B cell (primary cell): Measurements from ENCODE around the gene PTS. TPM values are rescaled to one million over a fixed set of nuclear protein-coding genes. Genes with fewer than 3 reads are reported as not detected.

Experiments used
- ATAC-seq: fragments of 200-7000 bp; cut with Tn5 transposase; one replicate; pipeline ENCODE4 v1.10.0; 2021; ENCODE audit warnings: low read depth, mild to moderate bottlenecking, moderate number of reproducible peaks, moderate library complexity
- CTCF ChIA-PET: fragments of 350-600 bp; sonication (Branson Sonifier 250); formaldehyde crosslinking; loops from one replicate; lab custom pipeline; 2021; ENCODE audit warnings: antibody characterized with exemption, inconsistent platforms; lab: Charles Lee
- POLR2A ChIA-PET: fragments of 350-600 bp; sonication (Branson Sonifier 250); formaldehyde crosslinking; loops from one replicate; lab custom pipeline; 2021; ENCODE audit warnings: antibody characterized with exemption; lab: Charles Lee
- DNase-seq: peaks from one replicate; pipeline ENCODE4 v3.0.0; 2013
- H2AFZ ChIP-seq: 2 replicates; pipeline ENCODE4 v1.6.1; 2012; ENCODE audit warnings: mild to moderate bottlenecking, low read depth, low read length; ENCODE audit not compliant: insufficient read depth, poor library complexity, severe bottlenecking
- H3K27ac ChIP-seq, 2 donors: 1 replicate in 1 of 2; 2 replicates in 1 of 2; pipeline ENCODE4 v1.5.1; 2012 to 2013; ENCODE audit warnings: low read length in 2 of 2, mild to moderate bottlenecking in 2 of 2, moderate library complexity in 1 of 2
- H3K27me3 ChIP-seq, 4 experiments: fragments of 200-600 bp in 1 of 4; sonication (generic) in 1 of 4; replicated peaks in 1 of 4; 1 replicate in 2 of 4; 2 replicates in 2 of 4; pipeline versions ENCODE4 v1.6.1 to v1.7.0; 2013 to 2016; ENCODE audit warnings: low read length in 3 of 4, mild to moderate bottlenecking in 2 of 4, mixed read lengths in 1 of 4, moderate library complexity in 1 of 4; ENCODE audit not compliant: insufficient read depth in 4 of 4, control insufficient read depth in 3 of 4; ENCODE audit errors: control extremely low read depth in 1 of 4
- H3K36me3 ChIP-seq, 2 experiments: replicated peaks in 1 of 2; 1 replicate in 1 of 2; 2 replicates in 1 of 2; pipeline versions ENCODE4 v1.6.1 to v1.7.1; 2013; ENCODE audit warnings: low read length in 1 of 2; ENCODE audit not compliant: insufficient read depth in 2 of 2, control insufficient read depth in 1 of 2; ENCODE audit errors: control extremely low read depth in 1 of 2, extremely low read depth in 1 of 2
- H3K4me1 ChIP-seq, 2 donors: fragments of 200-600 bp in 1 of 2; sonication (generic) in 1 of 2; 1 replicate in 1 of 2; 2 replicates in 1 of 2; pipeline versions ENCODE4 v1.5.1 to v1.6.1; 2013 to 2017; ENCODE audit warnings: low read length in 2 of 2; ENCODE audit not compliant: control insufficient read depth in 2 of 2, insufficient read depth in 2 of 2
- H3K4me2 ChIP-seq: replicated peaks from 2 replicates; pipeline ENCODE3; 2012; ENCODE audit warnings: mild to moderate bottlenecking, low read depth, low read length; ENCODE audit not compliant: poor library complexity, severe bottlenecking
- H3K4me3 ChIP-seq, 5 experiments: fragments of 200-600 bp in 1 of 5; sonication (generic) in 1 of 5; 1 replicate in 3 of 5; 2 replicates in 2 of 5; pipeline versions ENCODE4 v1.5.1 to v1.7.0; 2011 to 2016; ENCODE audit warnings: low read length in 4 of 5, mild to moderate bottlenecking in 4 of 5, low read depth in 2 of 5, control low read depth in 1 of 5, moderate library complexity in 1 of 5; ENCODE audit not compliant: insufficient read depth in 1 of 5; ENCODE audit errors: control extremely low read depth in 1 of 5, extremely low read depth in 1 of 5
- H3K79me2 ChIP-seq: fragments of 200-600 bp; sonication (generic); one replicate; pipeline ENCODE4 v1.6.0; 2016; ENCODE audit warnings: low read length; ENCODE audit not compliant: control insufficient read depth, insufficient read depth
- H3K9ac ChIP-seq: fragments of 200-600 bp; sonication (generic); 2 replicates; pipeline ENCODE4 v1.6.1; 2017; ENCODE audit warnings: mild to moderate bottlenecking, low read length, moderate library complexity
- H3K9me3 ChIP-seq, 3 donors: one replicate each; pipeline versions ENCODE4 v1.6.1 to v1.7.1; 2013; ENCODE audit warnings: low read length in 2 of 3; ENCODE audit not compliant: control insufficient read depth in 2 of 3, insufficient read depth in 1 of 3; ENCODE audit errors: control extremely low read depth in 1 of 3
- H4K20me1 ChIP-seq: 2 replicates; pipeline ENCODE4 v1.6.0; 2012; ENCODE audit warnings: mild to moderate bottlenecking, low read length; ENCODE audit not compliant: insufficient read depth, control insufficient read depth, poor library complexity, severe bottlenecking
- H3K27ac Mint-ChIP-seq: one replicate; pipeline ENCODE4 v1.8.0; 2021; ENCODE audit warnings: mixed read lengths
- H3K27me3 Mint-ChIP-seq: one replicate; pipeline ENCODE4 v1.8.0; 2021; ENCODE audit warnings: mixed read lengths
- H3K4me1 Mint-ChIP-seq: one replicate; pipeline ENCODE4 v1.8.0; 2021; ENCODE audit warnings: mixed read lengths
- H3K4me3 Mint-ChIP-seq: one replicate; pipeline ENCODE4 v1.8.0; 2021; ENCODE audit warnings: mixed read lengths
- H3K9me3 Mint-ChIP-seq: one replicate; pipeline ENCODE4 v1.8.0; 2022; ENCODE audit warnings: mixed read lengths; ENCODE audit not compliant: insufficient read depth
- CTCF ChIP-seq: fragments of 200-600 bp; IDR thresholded peaks from one replicate; pipeline ENCODE4 v1.8.0; 2022; ENCODE audit warnings: antibody characterized with exemption, mild to moderate bottlenecking
- EZH2 ChIP-seq: IDR thresholded peaks from 2 replicates; pipeline ENCODE4 v1.6.1; 2012; ENCODE audit warnings: borderline replicate concordance, low read depth, mild to moderate bottlenecking, moderate library complexity, low read length; ENCODE audit not compliant: insufficient read depth, poor library complexity, severe bottlenecking
- WGBS: methylation state at CpG from one replicate; pipeline ENCODE4 v1.1.5; 2013; ENCODE audit warnings: missing lambda C conversion rate; ENCODE audit not compliant: insufficient coverage; 5-methylcytosine and 5-hydroxymethylcytosine counted together
- intact Hi-C: fragments of 100-400 bp; cut with micrococcal nuclease; formaldehyde crosslinking; loops from one replicate; pipeline ENCODE4 v1.10.0; 2022
- polyA plus RNA-seq: library from polyadenylated mRNA; depleted of rRNA; stranded (reverse); fragments of >200 nt; gene quantifications from 2 replicates; pipeline ENCODE4 v1.2.3, GENCODE V29; 2012
- total RNA-seq, 2 donors: library from RNA; stranded (reverse); fragments of 120-200 nt in 1 of 2; gene quantifications; 1 replicate in 1 of 2; 2 replicates in 1 of 2; pipeline versions ENCODE4 v1.2.3 to v1.2.4, GENCODE V29; 2013 to 2022

PTS gene
- total and polyA plus RNA-seq, 2 donors (not counting 1 experiment from before 2014, with no cell fraction given), result 36.2 to 36.9 TPM

DNA sequence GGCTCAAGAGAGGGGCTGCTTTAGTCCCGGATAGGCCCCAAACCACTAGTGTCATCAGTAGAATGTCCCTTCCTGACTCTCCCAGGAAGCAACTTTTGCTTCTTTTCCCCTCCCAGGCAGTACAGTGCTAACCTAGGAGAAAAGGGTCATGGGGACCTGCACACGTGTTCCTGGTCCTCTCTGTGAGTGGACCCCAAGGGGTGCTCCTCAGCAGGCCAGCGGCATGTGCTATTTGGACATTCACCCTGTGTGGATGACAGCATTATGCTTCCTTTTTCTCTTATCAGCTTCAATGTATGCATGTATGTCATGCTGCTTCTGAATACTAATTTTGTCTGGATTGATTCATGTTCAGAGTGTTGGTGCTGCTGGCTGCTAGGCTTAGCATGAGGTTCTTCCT, 52.6 kb downstream of the PTS start:
- peaks cover 18% of the 10 kb centered on the region for H3K4me1 Mint-ChIP-seq
- H2AFZ ChIP-seq, result no peak overlapping the region

More for the DNA sequence above, 52.6 kb downstream of the PTS start:
- Histone ChIP-seq H4K20me1 (no peaks in the 10 kb centered on the region), H3K36me3 (no peaks in the 10 kb centered on the region), H3K9me3 (no peaks in the 10 kb centered on the region), H3K4me1 (peaks cover 7 to 15% of the 10 kb centered on the region in 2 donors), H3K4me2 (no peak overlapping the region), H3K27me3 (no peaks in the 10 kb centered on the region), H3K79me2 (no peaks in the 10 kb centered on the region), H3K27ac (no peak overlapping the region), H3K4me3 (no peak overlapping the region), H3K9ac (no peak overlapping the region)
- no peak for ATAC-seq
- no peak for DNase-seq
- Mint-ChIP-seq H3K27ac (no peak overlapping the region), H3K9me3 (no peaks in the 10 kb centered on the region), H3K27me3 (no peaks in the 10 kb centered on the region), H3K4me3 (no peak overlapping the region)
- WGBS, result 100% methylated on average over 2 of the region's 3 CpGs
- ChIA-PET POLR2A (interaction anchor here (0.7 kb wide), 1 partner anchor 67 kb away, joined by 4 read pairs; no protein-coding TSS in a partner anchor), CTCF (interaction anchor here (0.6 to 19.7 kb wide), 17 partner anchors 7 to 356 kb away, joined by 3 to 471 read pairs (median 5); partner anchors contain the start of gene PTS)
- TF ChIP-seq CTCF (no peak), EZH2 (no peak)
- intact Hi-C loops, result no loop called here
